ENCODE results near the gene CAPN8.

The CAPN8 gene

DNA sequence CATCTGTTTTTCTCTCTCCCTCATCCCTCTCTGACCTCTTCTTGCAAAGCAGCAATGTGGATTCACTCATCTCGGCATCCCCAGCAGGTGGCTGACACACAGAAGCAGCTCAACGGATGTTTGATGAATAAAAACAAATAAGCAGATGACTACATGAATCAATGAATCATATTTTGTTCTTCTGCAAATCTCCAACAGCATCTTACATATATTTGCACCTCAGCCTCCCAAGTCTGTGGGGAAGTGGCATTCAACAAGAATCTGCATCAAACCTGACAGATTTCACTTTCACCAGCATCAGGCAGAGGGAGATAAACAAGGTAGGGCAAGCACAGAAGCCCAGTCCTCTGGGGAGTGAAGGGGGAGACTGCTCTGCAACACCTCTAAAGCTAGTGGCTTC is 34.0 kb downstream of the CAPN8 start:
- no peaks in the 10 kb centered on the region for H3K4me1 ChIP-seq (ENCODE audit: control insufficient read depth, low read length)
- H3K79me2 ChIP-seq (ENCODE audit: control insufficient read depth, low read length), result no peaks in the 10 kb centered on the region
- no peaks in the 10 kb centered on the region for H3F3A ChIP-seq (ENCODE audit: control insufficient read depth, insufficient read depth)
- no peak overlapping the region for H3K27ac ChIP-seq (ENCODE audit: low read depth, low read length)
- no peaks in the 10 kb centered on the region for H3K36me3 ChIP-seq (ENCODE audit: control insufficient read depth, low read length)
- no peak overlapping the region for H3K4me2 ChIP-seq (ENCODE audit: low read length)
- no peak overlapping the region for H3K4me3 ChIP-seq (ENCODE audit: low read length)
- no peaks in the 10 kb centered on the region for H3K9me2 ChIP-seq (replicated peaks; ENCODE audit: control insufficient read depth, low read length)
- no peaks in the 10 kb centered on the region for H4K20me1 ChIP-seq (ENCODE audit: control insufficient read depth, insufficient read depth, low read depth, low read length)
- peaks cover 4% of the 10 kb centered on the region; the same call in 1 of the 2 replicates for H3K27me3 ChIP-seq (ENCODE audit: control insufficient read depth, low read length)
- TF ChIP-seq EZH2phosphoT487 (IDR thresholded peaks at IDR 0.05; ENCODE audit: borderline replicate concordance, low read length) (no peak), CTCF (IDR thresholded peaks at IDR 0.05; ENCODE audit: low read depth, low read length, poor library complexity, severe bottlenecking) (no peak)
- H3K9me3 ChIP-seq (ENCODE audit: control insufficient read depth, insufficient read depth, low read length), result no peaks in the 10 kb centered on the region

GRCh38 chr1:223629126-223629457 is 36.4 kb downstream of the CAPN8 start:
- H3K36me3 ChIP-seq (ENCODE audit: control insufficient read depth, low read length), result no peaks in the 10 kb centered on the region
- no peaks in the 10 kb centered on the region for H3K9me2 ChIP-seq (replicated peaks; ENCODE audit: control insufficient read depth, low read length)
- no peaks in the 10 kb centered on the region for H3K4me1 ChIP-seq (ENCODE audit: control insufficient read depth, low read length)
- H4K20me1 ChIP-seq (ENCODE audit: control insufficient read depth, insufficient read depth, low read depth, low read length), result no peaks in the 10 kb centered on the region
- H3K4me3 ChIP-seq (ENCODE audit: low read length), result no peak overlapping the region
- no peaks in the 10 kb centered on the region for H3K9me3 ChIP-seq (ENCODE audit: control insufficient read depth, insufficient read depth, low read length)
- H3K27me3 ChIP-seq (ENCODE audit: control insufficient read depth, low read length), result peaks cover under 1% of the 10 kb centered on the region; the same call in 1 of the 2 replicates
- no peak overlapping the region for H3K27ac ChIP-seq (ENCODE audit: low read depth, low read length)
- H3K79me2 ChIP-seq (ENCODE audit: control insufficient read depth, low read length), result no peaks in the 10 kb centered on the region
- no peak for TF ChIP-seq CTCF (IDR thresholded peaks at IDR 0.05; ENCODE audit: low read depth, low read length, poor library complexity, severe bottlenecking)
- no peak for TF ChIP-seq EZH2phosphoT487 (IDR thresholded peaks at IDR 0.05; ENCODE audit: borderline replicate concordance, low read length)
- no peak overlapping the region for H3K4me2 ChIP-seq (ENCODE audit: low read length)
- H3F3A ChIP-seq (ENCODE audit: control insufficient read depth, insufficient read depth), result no peaks in the 10 kb centered on the region

GRCh38 chr1:223628233-223629125 is 37.0 kb downstream of the CAPN8 start:
- no peak for TF ChIP-seq EZH2phosphoT487 (IDR thresholded peaks at IDR 0.05; ENCODE audit: borderline replicate concordance, low read length)
- peak; percentile 88 for TF ChIP-seq CTCF (IDR thresholded peaks at IDR 0.05; ENCODE audit: low read depth, low read length, poor library complexity, severe bottlenecking)
- H3K4me1 ChIP-seq (ENCODE audit: control insufficient read depth, low read length), result no peaks in the 10 kb centered on the region
- H3K27me3 ChIP-seq (ENCODE audit: control insufficient read depth, low read length), result no peaks in the 10 kb centered on the region
- no peak overlapping the region for H3K4me3 ChIP-seq (ENCODE audit: low read length)
- no peak overlapping the region for H3K4me2 ChIP-seq (ENCODE audit: low read length)
- H3K9me3 ChIP-seq (ENCODE audit: control insufficient read depth, insufficient read depth, low read length), result no peaks in the 10 kb centered on the region
- no peaks in the 10 kb centered on the region for H3K79me2 ChIP-seq (ENCODE audit: control insufficient read depth, low read length)
- no peaks in the 10 kb centered on the region for H3K36me3 ChIP-seq (ENCODE audit: control insufficient read depth, low read length)
- H3F3A ChIP-seq (ENCODE audit: control insufficient read depth, insufficient read depth), result no peaks in the 10 kb centered on the region
- H3K9me2 ChIP-seq (replicated peaks; ENCODE audit: control insufficient read depth, low read length), result no peaks in the 10 kb centered on the region
- no peak overlapping the region for H3K27ac ChIP-seq (ENCODE audit: low read depth, low read length)
- H4K20me1 ChIP-seq (ENCODE audit: control insufficient read depth, insufficient read depth, low read depth, low read length), result no peaks in the 10 kb centered on the region
